ENCODE measurements around the gene NFKBIA. TPM values are rescaled to one million over a fixed set of nuclear protein-coding genes. Genes with fewer than 3 reads are reported as not detected.
"Not testable (repeated sequence)": the region's sequence is repeated elsewhere in the genome, so short reads cannot be mapped to it uniquely, and the experiment has no call there.

NFKBIA gene
- total RNA-seq, 6 experiments from 2014 or later: 84.8 to 140 (median 106) TPM

GRCh38 chr14:35438910-35439713 lies 34.6 kb upstream of the NFKBIA start:
- ATAC-seq (peak in 1 of 4 donors; percentile 15), DNase-seq (no peak)
- no peak overlapping the region for H3K27ac ChIP-seq
- H3K36me3 ChIP-seq: no peaks in the 10 kb centered on the region
- 51% methylated on average over 7 of the region's 8 CpGs for WGBS (ENCODE audit: insufficient coverage, low coverage, low lambda C conversion rate, missing lambda C conversion rate)
- intact Hi-C loops (cut with DNase I): no loop called here
- no peak overlapping the region for H3K4me3 ChIP-seq
- no peak for TF ChIP-seq POLR2A (IDR thresholded peaks at IDR 0.05)
- TF ChIP-seq, protein P1, sequence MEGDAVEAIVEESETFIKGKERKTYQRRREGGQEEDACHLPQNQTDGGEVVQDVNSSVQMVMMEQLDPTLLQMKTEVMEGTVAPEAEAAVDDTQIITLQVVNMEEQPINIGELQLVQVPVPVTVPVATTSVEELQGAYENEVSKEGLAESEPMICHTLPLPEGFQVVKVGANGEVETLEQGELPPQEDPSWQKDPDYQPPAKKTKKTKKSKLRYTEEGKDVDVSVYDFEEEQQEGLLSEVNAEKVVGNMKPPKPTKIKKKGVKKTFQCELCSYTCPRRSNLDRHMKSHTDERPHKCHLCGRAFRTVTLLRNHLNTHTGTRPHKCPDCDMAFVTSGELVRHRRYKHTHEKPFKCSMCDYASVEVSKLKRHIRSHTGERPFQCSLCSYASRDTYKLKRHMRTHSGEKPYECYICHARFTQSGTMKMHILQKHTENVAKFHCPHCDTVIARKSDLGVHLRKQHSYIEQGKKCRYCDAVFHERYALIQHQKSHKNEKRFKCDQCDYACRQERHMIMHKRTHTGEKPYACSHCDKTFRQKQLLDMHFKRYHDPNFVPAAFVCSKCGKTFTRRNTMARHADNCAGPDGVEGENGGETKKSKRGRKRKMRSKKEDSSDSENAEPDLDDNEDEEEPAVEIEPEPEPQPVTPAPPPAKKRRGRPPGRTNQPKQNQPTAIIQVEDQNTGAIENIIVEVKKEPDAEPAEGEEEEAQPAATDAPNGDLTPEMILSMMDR (IDR thresholded peaks at IDR 0.05): peak in 3 of 4 donors; percentile 28 to 40 (median 35)
- no peaks in the 10 kb centered on the region for H3K9me3 ChIP-seq
- H3K27me3 ChIP-seq: no peaks in the 10 kb centered on the region
- no peaks in the 10 kb centered on the region for H3K4me1 ChIP-seq

DNA sequence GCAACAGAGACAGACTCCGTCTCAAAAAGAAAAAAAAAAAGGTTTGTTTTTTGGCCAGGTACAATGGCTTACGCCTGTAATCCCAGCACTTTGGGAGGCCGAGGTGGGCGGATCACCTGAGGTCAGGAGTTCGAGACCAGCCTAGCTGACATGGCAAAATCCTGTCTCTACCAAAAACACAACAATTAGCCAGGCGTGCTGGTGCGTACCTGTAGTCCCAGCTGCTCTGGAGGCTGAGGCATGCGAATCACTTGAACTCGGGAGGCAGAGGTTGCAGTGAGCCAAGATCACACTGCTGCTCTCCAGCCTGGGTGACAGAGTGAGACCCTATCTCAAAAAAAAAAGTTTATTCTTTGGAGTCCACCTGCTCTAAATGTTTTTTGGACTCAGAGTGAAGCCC lies 33.9 kb upstream of the NFKBIA start:
- H3K9me3 ChIP-seq; DNase-seq; H3K4me1 ChIP-seq; H3K27ac ChIP-seq; ATAC-seq; H3K4me3 ChIP-seq; H3K27me3 ChIP-seq; H3K36me3 ChIP-seq; intact Hi-C loops (cut with DNase I): not testable (repeated sequence)
- 100% methylated on average over 4 of the region's 9 CpGs for WGBS (ENCODE audit: insufficient coverage, low coverage, low lambda C conversion rate, missing lambda C conversion rate)

- DNase-seq: no peak
- intact Hi-C loops (cut with DNase I): no loop called here
- Histone ChIP-seq H3K27ac (no peak overlapping the region), H3K4me1 (no peaks in the 10 kb centered on the region), H3K27me3 (no peaks in the 10 kb centered on the region), H3K36me3 (no peaks in the 10 kb centered on the region), H3K9me3 (no peaks in the 10 kb centered on the region), H3K4me3 (no peak overlapping the region)
- peak in 1 of 4 donors; percentile 45 for ATAC-seq
- TF ChIP-seq POLR2A (IDR thresholded peaks at IDR 0.05): no peak
- TF ChIP-seq, protein P1 (IDR thresholded peaks at IDR 0.05): no peak
Measured at GRCh38 chr14:35435177-35435576, 30.6 kb upstream of the NFKBIA start.

DNA sequence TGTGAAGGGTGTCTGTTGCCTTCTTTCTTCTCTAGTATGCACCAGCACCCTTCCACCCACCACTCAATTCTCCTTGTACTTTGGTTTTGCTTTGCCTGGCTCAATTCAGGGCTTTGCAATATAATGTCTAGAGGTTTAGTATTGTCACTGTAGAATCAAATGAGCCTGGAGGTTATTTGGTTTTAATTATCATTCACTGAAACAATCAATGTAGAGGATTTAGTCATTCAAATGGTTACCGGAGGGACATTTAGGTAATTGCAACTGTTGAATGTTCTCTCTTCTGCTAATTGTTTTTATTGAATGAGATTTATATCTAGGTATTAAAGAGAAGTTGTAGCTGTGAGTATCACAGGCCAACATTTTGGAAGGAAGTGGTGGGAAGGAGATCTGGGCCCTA lies 29.3 kb upstream of the NFKBIA start:
- H3K27ac ChIP-seq: no peak overlapping the region
- 100% methylated on average over 1 of the region's 1 CpG for WGBS (ENCODE audit: insufficient coverage, low coverage, low lambda C conversion rate, missing lambda C conversion rate)
- no peaks in the 10 kb centered on the region for H3K4me1 ChIP-seq
- H3K4me3 ChIP-seq: no peak overlapping the region
- intact Hi-C loops (cut with DNase I): no loop called here
- no peaks in the 10 kb centered on the region for H3K36me3 ChIP-seq
- TF ChIP-seq POLR2A (IDR thresholded peaks at IDR 0.05): no peak
- H3K9me3 ChIP-seq: no peaks in the 10 kb centered on the region
- no peaks in the 10 kb centered on the region for H3K27me3 ChIP-seq
- ATAC-seq (no peak), DNase-seq (no peak)

DNA sequence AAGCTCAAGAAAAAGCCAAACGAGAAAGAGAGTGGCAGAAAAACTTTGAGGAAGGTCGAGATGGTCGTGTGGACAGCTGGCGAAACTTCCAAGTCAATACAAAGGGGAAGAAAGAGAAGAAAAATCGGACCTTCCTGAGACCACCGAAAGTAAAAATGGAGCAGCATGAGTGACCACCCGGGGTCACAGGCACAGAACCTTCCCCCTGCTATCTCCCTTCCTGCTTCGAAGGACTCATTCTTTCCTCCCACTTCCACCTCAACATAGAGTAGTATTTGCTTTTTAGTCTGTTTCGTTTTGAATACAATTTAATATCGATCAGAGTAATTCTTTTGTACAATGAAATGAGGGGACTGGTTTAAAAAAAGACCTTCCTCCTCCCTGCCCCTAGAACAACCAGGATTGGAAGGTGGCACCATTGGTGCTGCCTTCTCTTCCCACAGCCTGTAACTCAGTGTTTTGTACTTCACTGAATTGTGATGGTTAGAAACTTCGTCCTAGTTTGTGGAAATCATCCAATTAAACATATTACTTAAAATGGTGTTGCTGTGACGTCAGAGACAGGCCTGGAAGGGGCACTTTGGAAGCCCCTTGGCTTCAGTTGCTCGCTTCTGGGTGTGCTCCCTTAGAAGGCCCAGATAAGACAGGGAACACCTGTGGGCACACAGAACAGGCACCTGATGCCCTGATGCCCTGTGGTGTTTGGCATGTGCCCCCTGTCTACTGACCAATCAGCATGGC lies 26.1 kb upstream of the NFKBIA start:
- TF ChIP-seq POLR2A (IDR thresholded peaks at IDR 0.05): no peak
- TF ChIP-seq, protein P1 (IDR thresholded peaks at IDR 0.05): no peak
- no peaks in the 10 kb centered on the region for H3K27me3 ChIP-seq
- no peaks in the 10 kb centered on the region for H3K9me3 ChIP-seq
- intact Hi-C loops (cut with DNase I): no loop called here
- no peak overlapping the region for H3K4me3 ChIP-seq
- H3K27ac ChIP-seq: no peak overlapping the region
- ATAC-seq: no peak
- H3K4me1 ChIP-seq: no peaks in the 10 kb centered on the region
- 57% methylated on average over 12 of the region's 13 CpGs for WGBS (ENCODE audit: insufficient coverage, low coverage, low lambda C conversion rate, missing lambda C conversion rate)
- no peak for DNase-seq
- H3K36me3 ChIP-seq: no peaks in the 10 kb centered on the region

All from right lobe of liver (tissue), 6 donors.